SH-SY5Y (cell line): ENCODE data around the gene C1QTNF7.

ENCODE experiments used
- GATA2 ChIP-seq: IDR thresholded peaks from 2 replicates; pipeline ENCODE4 v1.6.1; 2011; ENCODE audit warnings: mild to moderate bottlenecking, low read depth, low read length
- GATA3 ChIP-seq: IDR thresholded peaks from 2 replicates; pipeline ENCODE4 v1.6.1; 2011; ENCODE audit warnings: low read depth, mild to moderate bottlenecking, low read length, moderate library complexity

GRCh38 chr4:15392053-15392805 lies 35.6 kb upstream of the C1QTNF7 start:
- TF ChIP-seq GATA2 (no peak), GATA3 (no peak)
